GM12872 (cell line): Measurements from ENCODE around the gene RNF5.

Experiments used
- CTCF ChIP-seq: IDR thresholded peaks from 3 replicates; pipeline ENCODE4 v1.5.1; 2011; ENCODE audit warnings: low read depth, mild to moderate bottlenecking, low read length, moderate library complexity; ENCODE audit not compliant: insufficient read depth

Gene RNF5

GRCh38 chr6:32168350-32168749 is 9.9 kb upstream of the RNF5 start:
- no peak for TF ChIP-seq CTCF

- 0 out of 3 replicates have a peak, but pooled peaks have one; percentile 13 for TF ChIP-seq CTCF
These were observed 9.2 kb upstream of the RNF5 start for GRCh38 chr6:32168807-32169591.

- no peak for TF ChIP-seq CTCF
These were observed 7.9 kb upstream of the RNF5 start for GRCh38 chr6:32170294-32170693.

GRCh38 chr6:32171234-32171633 is 7.0 kb upstream of the RNF5 start:
- TF ChIP-seq CTCF: no peak

GRCh38 chr6:32173051-32173727 is 5.0 kb upstream of the RNF5 start:
- TF ChIP-seq CTCF: no peak

GRCh38 chr6:32174416-32174815 is 3.8 kb upstream of the RNF5 start:
- TF ChIP-seq CTCF: no peak

GRCh38 chr6:32175322-32175710 is 2.9 kb upstream of the RNF5 start:
- TF ChIP-seq CTCF: no peak
